ENCODE results near the gene ITPKA.

ITPKA gene

GRCh38 chr15:41492597-41493204, 973 bp upstream of the ITPKA start:
- Histone ChIP-seq H3K9me2 (ENCODE audit: low read depth, low read length) (no peaks in the 10 kb centered on the region), H3K4me3 (ENCODE audit: low read depth, low read length, poor library complexity, severe bottlenecking) (peak overlapping the region; percentile 80), H3K36me3 (ENCODE audit: insufficient read depth, low read length) (no peaks in the 10 kb centered on the region), H3K9me3 (ENCODE audit: low read length) (no peaks in the 10 kb centered on the region), H3K9ac (ENCODE audit: low read length) (peak overlapping the region; percentile 66; the same call in 1 of the 2 replicates), H3K79me2 (ENCODE audit: insufficient read depth, low read length) (no peaks in the 10 kb centered on the region), H3F3A (ENCODE audit: insufficient read depth, low read length) (no peaks in the 10 kb centered on the region), H3K27ac (ENCODE audit: low read depth, low read length, poor library complexity, severe bottlenecking) (no peak overlapping the region), H3K4me1 (ENCODE audit: insufficient read depth, low read length, severe bottlenecking) (peaks cover 29% of the 10 kb centered on the region), H3K27me3 (ENCODE audit: insufficient read depth, low read length) (peaks cover 11% of the 10 kb centered on the region), H4K20me1 (ENCODE audit: insufficient read depth, low read length) (no peaks in the 10 kb centered on the region), H2AFZ (ENCODE audit: low read length) (no peak overlapping the region), H3K4me2 (ENCODE audit: low read length) (peak overlapping the region; percentile 100)
- TF ChIP-seq CTCF (IDR thresholded peaks at IDR 0.05; ENCODE audit: low read length) (no peak), EZH2 (IDR thresholded peaks at IDR 0.05; ENCODE audit: borderline replicate concordance, low read length) (no peak)

GRCh38 chr15:41493902-41494189, 172 bp downstream of the ITPKA start:
- peaks cover 11% of the 10 kb centered on the region for H3K27me3 ChIP-seq (ENCODE audit: insufficient read depth, low read length)

GRCh38 chr15:41494190-41494921, 682 bp downstream of the ITPKA start:
- Histone ChIP-seq H3K9me3 (ENCODE audit: low read length) (no peaks in the 10 kb centered on the region), H3K79me2 (ENCODE audit: insufficient read depth, low read length) (no peaks in the 10 kb centered on the region), H3K4me3 (ENCODE audit: low read depth, low read length, poor library complexity, severe bottlenecking) (peak overlapping the region; percentile 80), H3K4me1 (ENCODE audit: insufficient read depth, low read length, severe bottlenecking) (peaks cover 29% of the 10 kb centered on the region), H3K27me3 (ENCODE audit: insufficient read depth, low read length) (peaks cover 11% of the 10 kb centered on the region), H3K4me2 (ENCODE audit: low read length) (peak overlapping the region; percentile 100), H3K9me2 (ENCODE audit: low read depth, low read length) (no peaks in the 10 kb centered on the region), H2AFZ (ENCODE audit: low read length) (no peak overlapping the region), H3K27ac (ENCODE audit: low read depth, low read length, poor library complexity, severe bottlenecking) (no peak overlapping the region), H4K20me1 (ENCODE audit: insufficient read depth, low read length) (no peaks in the 10 kb centered on the region), H3K9ac (ENCODE audit: low read length) (no peak overlapping the region; the same call in 1 of the 2 replicates), H3K36me3 (ENCODE audit: insufficient read depth, low read length) (no peaks in the 10 kb centered on the region), H3F3A (ENCODE audit: insufficient read depth, low read length) (no peaks in the 10 kb centered on the region)
- TF ChIP-seq EZH2 (IDR thresholded peaks at IDR 0.05; ENCODE audit: borderline replicate concordance, low read length), result no peak
- no peak for TF ChIP-seq CTCF (IDR thresholded peaks at IDR 0.05; ENCODE audit: low read length)

More at GRCh38 chr15:41493902-41494189, 172 bp downstream of the ITPKA start:
- Histone ChIP-seq H3K9me2 (ENCODE audit: low read depth, low read length) (no peaks in the 10 kb centered on the region), H3K9ac (ENCODE audit: low read length) (no peak overlapping the region; the same call in 1 of the 2 replicates), H3K4me2 (ENCODE audit: low read length) (peak overlapping the region; percentile 100), H3K79me2 (ENCODE audit: insufficient read depth, low read length) (no peaks in the 10 kb centered on the region), H3F3A (ENCODE audit: insufficient read depth, low read length) (no peaks in the 10 kb centered on the region), H4K20me1 (ENCODE audit: insufficient read depth, low read length) (no peaks in the 10 kb centered on the region), H3K4me1 (ENCODE audit: insufficient read depth, low read length, severe bottlenecking) (peaks cover 29% of the 10 kb centered on the region), H3K36me3 (ENCODE audit: insufficient read depth, low read length) (no peaks in the 10 kb centered on the region), H3K27ac (ENCODE audit: low read depth, low read length, poor library complexity, severe bottlenecking) (no peak overlapping the region), H3K4me3 (ENCODE audit: low read depth, low read length, poor library complexity, severe bottlenecking) (peak overlapping the region; percentile 80), H2AFZ (ENCODE audit: low read length) (no peak overlapping the region), H3K9me3 (ENCODE audit: low read length) (no peaks in the 10 kb centered on the region)
- no peak for TF ChIP-seq CTCF (IDR thresholded peaks at IDR 0.05; ENCODE audit: low read length)
- no peak for TF ChIP-seq EZH2 (IDR thresholded peaks at IDR 0.05; ENCODE audit: borderline replicate concordance, low read length)

Data from OCI-LY1 (cell line).